Activated T-cell treated with anti-CD3 and anti-CD28 coated beads, Interleukin-2, amount 50 U/mL, for 48 hours (primary cell): ENCODE data around the gene ICA1L.
A peak's percentile ranks its signal among the peaks of the same experiment; 100 is the strongest.

Experiments used
- DNase-seq, 2 experiments: peaks; one replicate each; pipeline ENCODE4 v3.0.0-alpha.2; 2020

ICA1L gene

DNA sequence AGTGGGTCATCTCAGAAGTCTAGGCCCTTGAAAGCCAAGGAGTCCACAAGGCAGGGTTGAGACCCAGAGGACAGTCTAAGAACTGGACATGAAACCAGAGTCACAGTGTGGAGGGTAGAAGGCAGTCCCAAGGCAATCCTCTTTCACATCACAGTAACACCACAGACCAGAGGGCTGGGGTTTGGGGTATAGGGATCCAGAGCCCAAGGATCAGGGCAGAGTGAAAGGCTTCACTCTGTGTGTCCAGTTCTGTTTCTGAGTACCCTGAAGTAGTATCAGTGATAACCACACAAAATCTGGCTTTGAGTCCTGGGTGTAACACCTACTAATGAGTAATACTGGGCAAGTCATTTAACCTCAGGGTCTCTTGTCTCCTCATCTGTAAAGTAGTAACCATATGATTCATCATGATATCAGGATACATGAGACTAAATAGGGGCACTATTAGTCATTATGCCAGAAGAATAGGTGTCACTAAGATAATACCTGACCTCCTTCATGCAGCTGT lies 91.0 kb downstream of the ICA1L start:
- peak; percentile 39 to 43 for DNase-seq

DNA sequence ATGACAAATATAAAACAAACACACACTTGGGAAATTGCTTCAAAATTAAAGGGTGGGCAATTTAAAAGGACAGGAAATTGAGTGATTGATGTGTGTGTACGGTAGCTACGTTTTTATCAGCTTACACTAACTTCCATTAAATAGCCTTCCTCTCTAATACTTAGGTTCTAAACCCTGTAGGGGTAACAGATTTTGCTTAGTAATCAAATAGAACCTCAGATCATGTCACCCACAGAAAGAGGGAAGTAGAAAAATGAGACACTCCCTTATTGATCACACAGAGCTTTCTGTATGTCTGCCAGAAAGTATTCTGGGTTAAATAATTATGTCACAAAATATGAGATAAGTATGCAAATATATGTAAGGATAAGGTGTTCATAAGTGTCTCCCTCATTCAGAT lies 93.3 kb downstream of the ICA1L start:
- no peak for DNase-seq

DNA sequence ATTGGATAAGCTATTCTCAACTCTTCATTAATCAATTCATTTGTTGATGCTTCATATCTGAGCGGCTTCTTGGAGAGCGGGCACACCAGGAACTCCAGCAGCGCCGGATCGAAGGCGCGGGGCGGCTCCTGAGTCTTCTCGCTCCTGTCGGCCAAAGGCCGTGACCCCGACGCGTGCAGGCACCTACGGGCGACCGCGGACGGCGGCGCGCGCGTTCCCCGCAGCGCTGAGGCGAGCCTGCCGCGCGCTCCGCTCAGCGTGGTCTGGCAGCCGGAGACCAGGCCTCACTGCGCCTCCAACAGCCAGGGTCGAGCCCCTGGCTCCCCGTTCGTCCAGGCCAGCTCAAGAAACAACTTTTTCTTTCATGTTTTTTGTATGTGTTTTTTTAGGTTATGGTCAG lies 97.5 kb downstream of the ICA1L start:
- DNase-seq, result no peak

DNA sequence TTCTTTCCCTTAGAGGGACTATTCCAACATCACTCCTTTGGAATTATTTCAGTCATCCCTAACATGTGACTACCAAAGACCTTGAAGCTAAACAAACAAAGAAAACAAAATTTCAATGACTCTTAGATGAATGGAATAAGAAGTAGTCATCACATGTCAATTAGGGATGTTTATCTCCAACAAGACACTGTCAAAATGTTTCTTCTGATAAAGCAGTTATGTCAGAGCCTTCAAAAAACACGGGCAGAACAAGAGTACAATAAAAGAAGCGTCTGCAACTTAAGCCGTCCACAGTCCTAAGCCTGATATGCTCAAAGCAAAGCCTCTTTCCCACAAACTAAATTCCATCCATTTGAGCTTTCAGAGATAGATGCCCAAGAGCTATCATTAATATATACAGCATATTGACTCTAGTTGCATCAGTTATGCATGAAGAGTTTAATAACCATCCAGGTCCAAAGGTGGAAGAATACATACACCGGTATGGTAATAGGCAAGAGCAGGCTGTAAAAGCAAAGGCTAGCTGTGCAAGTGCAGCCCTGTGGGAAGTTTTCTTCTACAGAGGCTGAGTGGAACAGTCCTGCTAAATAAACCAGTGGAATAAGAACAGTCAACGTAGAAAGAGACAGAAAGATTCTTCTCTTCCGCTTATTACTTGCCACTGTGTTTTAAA lies 98.1 kb downstream of the ICA1L start:
- no peak for DNase-seq

DNA sequence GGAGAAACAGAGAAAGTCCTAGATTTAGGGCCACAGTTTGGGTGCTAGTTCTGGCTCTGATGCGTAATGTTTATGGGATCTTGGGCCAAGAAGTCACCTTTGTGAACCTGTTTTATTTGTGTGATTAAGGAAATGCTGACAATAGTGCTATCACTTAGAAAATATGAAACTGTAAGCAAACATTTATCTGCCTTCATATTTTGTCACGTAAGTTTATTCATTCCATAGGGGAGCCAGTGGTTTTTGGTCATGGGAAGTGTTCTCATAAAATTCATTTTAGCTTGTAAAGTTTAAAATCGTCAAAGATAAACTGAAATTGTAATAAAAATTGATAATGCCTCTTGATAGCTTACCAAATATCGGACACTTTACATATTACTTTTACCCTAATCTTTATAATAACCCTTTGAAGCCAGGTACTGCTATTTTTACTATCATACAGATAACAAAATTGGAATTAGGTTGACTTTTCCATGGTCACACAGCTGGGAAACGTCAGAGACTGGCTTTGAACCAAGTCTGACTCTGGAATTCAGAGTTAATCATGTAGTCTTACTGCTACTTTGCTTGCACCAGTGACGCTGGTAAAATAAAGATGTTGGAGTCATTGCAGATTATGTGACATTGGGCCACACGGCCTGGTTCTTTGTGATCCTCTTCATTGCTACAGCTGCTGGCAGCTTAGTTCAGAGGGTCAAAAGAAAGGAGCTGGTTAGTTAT lies 99.7 kb downstream of the ICA1L start:
- DNase-seq, result no peak

DNA sequence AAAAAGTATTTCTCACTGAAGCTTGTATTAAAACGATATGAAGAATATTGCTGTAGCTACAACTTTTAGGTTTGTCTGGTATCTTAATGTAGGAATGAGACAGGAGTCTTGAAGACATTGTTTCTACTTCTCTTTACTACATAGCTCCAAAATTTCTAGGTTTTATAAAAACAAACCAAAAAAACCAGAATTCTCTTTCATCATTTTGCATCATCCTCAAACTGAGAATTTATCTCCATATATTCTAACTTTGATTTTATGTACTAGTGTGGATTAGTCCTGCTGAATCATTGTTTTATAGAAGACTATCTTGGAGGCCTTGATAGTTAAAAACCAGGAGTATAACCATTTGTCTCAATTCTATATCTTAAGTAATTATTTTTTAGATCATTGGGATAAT lies 100.2 kb downstream of the ICA1L start:
- DNase-seq, result no peak

DNA sequence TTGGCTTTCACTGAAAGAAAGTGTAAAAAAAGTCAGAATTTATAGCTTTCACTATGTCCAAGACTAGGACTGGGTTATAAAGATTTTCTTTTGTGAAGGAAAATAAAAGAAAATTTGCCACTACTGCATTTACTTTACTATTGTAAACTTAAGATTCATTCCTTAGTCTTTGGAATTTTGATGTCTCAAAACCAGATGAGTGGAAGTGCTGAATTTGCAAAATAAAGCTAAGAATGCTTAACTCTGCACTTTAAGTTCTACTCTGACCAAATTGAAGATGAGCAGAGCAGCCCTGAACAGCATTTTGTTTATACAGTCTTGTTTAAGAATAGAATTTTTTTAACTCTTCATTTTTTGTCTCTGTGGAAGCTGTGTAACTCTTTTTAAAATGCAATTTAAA lies 102.4 kb downstream of the ICA1L start:
- no peak for DNase-seq

DNA sequence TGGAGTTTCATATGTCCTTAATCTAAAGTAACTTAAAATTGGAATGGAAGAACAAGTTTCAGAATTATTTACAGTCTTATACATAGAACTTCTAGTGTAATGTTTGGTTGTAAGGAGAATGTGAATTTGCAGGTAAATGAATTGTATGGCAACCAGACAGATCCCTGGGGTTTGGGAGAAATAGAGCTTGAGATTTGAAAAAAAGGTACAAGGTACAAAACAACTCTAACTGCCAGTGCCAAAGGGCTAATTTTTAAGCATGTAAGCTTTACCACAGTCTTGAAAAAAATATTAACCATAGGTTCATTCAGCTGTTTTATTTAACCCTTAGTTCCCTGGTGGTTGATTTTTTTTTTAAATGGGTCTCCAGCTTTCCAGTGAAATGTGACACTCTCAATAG lies 103.3 kb downstream of the ICA1L start:
- DNase-seq, result no peak

DNA sequence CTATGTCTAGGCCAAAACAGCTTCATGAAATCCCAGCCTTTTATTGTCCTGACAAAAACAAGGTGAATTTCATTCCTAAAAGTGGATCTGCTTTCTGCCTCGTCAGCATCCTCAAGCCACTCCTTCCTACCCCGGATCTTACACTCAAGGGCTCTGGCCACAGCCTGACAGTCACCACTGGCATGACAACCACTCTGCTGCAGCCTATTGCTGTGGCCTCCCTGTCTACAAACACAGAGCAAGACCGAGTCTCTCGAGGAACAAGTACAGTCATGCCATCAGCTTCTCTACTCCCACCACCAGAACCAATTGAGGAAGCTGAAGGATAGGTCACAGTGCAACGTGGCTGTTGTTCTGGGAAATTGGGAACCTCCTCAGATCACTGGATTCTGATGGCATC lies 106.1 kb downstream of the ICA1L start:
- DNase-seq, result no peak

DNA sequence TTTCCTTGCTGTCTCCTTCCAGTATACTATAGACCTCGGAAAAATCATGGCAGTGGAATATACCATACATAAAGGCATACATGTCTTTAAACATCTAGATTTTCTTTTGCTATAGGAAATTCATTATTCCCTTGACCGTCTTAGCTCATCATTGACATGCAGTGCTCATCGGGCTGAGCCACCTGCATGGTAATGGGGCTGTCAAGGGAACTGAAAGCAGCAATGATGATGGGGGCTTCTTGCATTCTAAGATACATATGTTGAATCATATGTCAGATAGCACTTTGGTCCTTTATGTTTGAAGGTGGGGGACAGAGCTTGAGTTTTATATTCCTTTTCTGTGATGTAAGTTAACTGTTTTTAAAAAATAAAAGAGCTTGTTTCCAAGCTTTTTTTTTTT lies 106.6 kb downstream of the ICA1L start:
- no peak for DNase-seq

DNA sequence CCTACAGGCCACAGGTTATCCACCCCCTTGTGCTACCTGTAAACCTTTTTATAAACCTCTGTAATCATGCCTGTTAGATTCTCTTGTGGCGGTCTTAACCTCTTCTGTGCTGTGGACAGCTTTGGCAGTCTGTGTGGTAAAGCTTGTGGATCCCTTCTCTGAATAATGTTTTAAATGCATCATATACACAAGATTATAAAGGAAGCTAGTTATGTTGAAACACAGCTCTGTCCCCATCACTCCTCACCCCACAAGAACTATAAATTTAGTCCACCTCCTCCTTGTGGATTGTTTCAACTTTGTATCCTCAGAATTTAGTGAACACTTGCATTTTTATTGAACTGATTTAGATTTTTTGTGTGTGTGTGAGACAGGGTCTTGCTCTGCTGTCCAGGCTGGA lies 107.7 kb downstream of the ICA1L start:
- DNase-seq, result no peak

DNA sequence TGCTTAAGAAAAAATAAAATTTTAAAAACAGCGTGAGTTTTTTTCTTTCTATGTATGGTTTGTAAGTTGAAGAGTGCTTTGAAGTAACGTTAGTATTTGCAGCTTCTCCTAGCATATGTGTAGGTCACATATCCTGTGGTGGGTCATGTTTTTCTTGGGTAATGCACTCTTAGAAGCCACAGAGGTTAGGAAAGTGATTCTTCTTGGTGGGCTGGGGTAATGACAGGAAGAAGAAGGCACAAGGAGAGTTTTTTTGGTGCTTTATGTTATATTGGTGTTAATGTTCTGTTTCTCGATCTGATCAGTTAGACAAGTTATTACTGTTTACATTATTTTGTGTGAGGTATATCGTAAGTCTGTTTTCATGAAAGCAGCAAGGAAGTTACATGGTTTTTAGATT lies 109.0 kb downstream of the ICA1L start:
- no peak for DNase-seq

DNA sequence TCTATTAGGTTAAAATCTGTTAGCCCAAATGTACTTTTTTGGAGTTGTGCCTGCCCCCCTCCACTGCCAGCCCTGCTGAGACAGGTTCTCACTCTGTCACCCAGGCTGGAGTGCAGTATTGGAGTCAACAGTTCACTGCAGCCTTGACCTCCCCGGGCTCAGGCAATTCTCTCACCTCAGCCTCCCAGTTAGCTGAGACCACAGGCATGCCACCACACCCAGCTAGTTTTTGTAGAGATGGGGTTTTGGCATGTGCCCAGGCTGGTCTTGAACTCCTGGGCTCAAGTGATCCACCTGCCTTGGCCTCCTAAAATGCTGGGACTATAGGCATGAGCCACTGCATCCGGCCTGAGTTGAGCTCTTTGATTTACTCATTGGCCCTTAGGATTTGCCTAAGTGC lies 110.7 kb downstream of the ICA1L start:
- DNase-seq, result no peak

DNA sequence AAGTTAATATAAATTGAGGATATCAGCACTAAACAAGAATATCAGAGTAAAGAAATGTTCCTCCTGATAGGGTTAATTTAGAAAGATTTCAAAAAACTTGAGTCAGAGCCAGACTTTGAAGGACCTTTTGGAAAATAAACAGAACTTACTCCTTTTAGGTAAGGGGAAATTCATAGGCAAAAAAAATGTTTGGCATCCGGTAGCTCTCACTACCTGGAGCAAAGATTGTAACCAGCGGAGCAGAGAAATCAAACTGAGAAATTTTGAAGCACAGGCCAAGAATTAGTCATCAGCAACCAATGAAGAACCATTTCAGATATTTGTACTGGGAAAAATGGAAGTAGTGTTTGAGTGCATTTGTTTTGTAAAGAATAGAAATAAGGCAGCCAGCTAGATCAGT lies 113.0 kb downstream of the ICA1L start:
- DNase-seq, result no peak

DNA sequence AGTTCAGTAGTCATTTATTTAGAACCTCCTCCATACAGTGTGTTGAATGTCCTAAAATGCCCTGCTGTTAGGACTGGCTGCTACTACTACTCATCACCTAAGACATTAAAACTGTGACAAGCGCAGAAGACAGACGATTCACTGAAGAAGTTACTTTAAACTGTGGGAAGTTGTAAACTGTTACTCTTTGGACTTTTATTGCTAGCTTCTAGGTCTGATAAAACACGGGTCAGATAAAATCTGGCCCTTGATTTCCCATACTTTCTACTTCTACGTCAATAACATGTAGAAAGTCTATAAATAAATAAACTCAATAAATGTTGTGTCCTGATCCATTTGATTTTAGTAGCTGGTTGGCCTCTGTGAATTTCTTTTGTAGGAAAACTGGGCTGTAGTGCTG lies 113.4 kb downstream of the ICA1L start:
- no peak for DNase-seq

DNA sequence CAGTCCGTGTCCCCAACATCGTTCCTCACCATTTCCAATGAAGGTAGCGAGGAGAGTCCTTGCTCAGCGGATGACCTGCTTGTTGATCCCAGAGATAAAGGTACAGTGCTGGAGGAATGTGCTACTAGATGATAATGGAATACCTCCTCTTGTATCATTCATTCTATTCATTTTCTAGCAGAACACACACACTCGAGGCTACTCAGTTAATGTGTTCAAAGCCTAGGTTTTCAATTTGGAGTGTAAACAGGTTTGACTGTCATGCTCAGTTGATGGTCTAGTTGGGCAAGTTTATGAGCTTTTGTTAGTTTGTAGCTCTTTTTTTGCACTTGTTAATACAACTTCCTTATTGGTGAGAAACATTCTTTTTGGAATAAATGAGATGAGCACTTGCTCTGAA lies 114.2 kb downstream of the ICA1L start:
- DNase-seq, result no peak

DNA sequence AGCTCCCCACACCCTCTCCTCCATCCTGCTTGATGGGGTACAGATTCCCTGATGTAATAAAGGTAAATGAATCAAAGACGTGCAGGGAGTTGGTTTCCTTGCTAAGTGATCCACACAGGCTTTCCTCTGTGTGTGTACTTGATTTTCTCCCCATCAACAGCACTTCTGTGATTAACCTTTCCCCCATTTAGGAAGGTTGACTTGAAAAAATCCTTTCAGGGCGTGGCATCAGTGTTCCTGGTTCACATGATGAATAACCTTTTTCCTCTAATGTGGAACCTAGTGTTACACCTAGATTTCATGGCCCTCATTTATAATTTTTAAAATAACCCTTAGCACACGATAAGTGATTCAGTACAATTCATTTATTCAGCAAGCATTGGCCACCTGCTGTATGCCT lies 115.0 kb downstream of the ICA1L start:
- DNase-seq, result no peak

DNA sequence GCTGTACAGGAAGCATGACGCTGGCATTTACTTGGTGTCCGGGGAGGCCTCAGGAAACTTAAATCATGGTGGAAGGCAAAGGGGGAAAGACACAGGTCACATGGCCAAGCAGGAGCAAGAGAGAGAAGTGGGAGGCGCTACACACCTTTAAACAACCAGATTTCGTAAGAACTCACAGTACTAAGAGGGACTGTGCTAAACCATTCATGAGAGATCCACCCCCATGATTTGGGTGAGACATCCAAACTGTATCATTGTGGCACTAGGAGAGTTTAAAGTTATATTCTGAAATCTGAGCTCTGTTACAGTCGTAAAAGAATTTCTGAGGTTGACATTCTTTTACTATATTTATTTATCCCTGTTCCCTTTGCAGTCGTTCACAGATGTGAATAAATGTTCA lies 116.6 kb downstream of the ICA1L start:
- DNase-seq, result no peak

DNA sequence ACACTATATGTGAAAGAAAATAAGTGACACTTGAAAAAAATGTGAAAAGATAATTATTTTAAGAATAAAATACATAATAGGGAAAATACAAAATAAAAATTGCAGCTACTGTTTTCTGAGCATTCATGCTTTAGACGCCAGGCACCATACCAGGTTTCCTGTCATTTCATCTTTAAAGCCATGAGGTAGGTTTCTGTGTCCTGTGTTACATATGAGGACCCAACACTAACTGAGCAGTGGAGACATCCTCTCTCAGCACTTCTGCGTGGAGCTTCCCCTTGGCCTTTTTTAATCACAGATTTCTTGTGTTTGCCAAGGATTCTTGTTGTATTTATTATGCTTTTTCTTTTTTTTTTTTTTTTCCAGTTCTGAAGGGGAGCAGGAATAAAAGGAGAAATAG lies 119.5 kb downstream of the ICA1L start:
- no peak for DNase-seq

DNA sequence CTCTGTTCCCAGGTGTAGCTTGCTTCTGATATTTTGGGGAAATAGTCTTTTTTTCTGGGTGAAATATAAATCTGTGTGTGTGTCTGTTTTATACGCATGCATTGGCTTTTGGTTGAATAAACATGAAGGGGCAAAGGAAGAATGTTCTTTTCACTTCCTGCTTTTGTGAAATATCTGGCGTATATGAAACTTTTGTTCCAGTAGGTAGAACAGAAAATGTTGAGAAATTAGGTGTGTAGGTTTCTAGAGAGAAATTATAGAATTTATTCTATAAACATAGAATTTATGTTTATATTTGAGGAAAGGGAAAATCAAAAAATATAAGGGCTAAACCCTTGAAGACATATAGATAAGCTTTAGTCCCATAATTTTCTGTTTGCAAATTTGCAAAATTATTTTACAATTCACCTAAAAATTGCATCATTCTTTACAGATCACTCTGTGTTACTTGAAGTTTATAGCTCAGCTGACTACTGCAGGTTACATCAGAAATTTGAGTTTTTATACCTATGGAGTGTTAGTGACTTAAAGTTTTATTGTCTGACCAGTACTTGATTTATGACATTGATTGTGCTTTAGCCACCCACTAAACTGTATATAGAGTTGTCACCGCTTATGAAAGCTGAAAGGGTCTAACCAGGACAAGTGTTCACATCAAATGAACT lies 120.7 kb downstream of the ICA1L start:
- no peak for DNase-seq

DNA sequence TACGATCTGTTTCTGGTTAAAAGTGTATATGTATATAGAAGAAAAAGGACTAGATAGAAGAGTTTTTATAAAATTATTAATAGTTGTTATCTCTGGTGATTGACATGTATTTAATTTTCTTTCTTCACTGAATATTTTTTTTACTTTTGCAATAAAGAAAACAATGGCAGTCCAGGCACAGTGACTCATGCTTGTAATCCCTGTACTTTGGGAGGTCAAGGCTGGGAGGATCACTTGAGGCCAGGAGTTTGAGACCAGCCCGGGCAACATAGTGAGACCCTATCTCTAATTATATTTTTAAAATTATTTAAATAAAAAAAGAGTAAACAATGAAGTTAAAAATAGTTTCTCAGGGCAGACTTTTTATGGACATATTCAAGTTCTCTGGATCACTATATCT lies 122.1 kb downstream of the ICA1L start:
- no peak for DNase-seq

DNA sequence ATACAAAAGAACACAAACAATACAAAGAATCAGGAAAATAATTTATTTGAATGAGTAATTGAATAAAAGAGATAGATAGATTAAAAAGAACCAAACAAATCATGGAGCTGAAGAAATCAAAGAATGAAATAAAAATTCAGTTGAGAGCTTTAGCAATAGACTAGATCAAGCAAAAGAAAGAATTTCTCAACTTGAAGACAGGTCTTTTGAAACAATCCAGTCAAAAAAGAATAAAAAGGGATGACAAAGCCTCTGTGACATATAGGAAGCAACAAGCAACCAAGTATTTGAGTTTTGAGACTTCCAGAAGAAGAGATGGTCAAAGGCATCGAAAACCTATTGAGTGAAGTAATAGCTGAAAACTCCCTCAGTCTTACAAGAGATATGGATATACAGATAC lies 128.0 kb downstream of the ICA1L start:
- DNase-seq, result no peak

DNA sequence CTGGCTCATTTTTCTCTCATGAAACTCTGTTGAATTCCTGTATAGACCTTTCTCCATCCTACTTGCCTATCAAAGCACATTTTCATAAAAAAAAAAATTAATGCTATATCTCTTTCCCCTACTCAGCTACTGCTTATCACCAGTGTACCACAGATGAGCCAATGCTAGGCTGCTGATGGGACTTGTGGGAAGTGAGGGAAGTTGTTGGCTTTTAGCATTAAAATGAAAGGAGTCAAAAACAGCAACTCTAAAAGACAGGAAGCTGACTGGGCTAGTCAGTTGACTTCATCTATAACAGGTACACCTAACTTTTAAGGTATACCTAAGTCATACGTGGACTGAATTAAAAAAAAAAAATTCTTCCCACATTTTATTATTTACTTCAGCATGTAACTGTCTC lies 134.7 kb downstream of the ICA1L start:
- no peak for DNase-seq

DNA sequence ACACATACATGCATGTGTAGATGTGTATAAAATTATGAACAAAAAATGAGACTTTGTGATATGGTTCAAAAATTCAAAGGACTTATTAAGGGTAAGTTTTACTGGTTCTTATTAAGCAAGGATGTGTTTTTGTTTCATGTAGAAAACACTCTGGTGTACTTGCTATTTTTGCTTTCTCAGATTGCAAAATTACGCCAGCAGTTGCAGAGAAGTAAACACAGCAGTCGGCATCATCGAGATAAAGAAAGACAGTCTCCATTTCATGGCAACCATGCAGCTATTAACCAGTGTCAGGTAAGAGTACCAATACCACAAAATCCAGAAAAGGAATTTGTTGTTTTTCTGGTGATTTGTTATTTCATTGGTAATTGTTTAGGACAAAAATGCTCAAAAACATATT lies 145.5 kb downstream of the ICA1L start:
- no peak for DNase-seq
